ENCODE measurements around the gene SIRPB1.

Gene SIRPB1

DNA sequence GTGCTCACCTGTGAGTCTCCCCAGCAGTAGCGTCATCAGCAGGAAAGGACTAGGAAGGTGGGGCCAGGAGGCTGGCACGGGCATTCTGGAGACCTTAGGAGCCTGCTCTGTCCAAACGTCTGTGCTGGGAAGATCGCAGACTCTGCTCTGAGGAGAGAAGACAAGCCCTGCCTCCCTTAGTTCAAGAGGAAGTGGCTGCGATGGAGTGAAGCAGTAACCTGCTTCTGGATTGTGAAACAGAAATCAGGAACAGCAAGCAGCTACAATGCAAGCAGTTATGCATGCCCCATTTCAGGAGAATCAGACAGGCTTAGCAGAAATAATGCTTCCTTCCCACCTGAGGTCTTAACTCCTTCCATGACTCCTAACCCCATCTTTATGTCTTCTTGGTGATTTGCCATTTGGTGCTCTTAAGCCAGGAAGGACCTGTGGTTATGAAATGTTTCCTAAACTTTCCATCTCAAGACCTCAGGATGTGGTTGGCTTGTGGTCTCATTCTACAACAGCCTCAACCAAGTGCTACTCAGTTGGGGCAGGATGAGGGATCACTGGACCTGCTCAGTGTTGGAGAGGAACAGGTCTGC, at the start of gene SIRPB1:
Gene SIRPB1, minus strand, starts transcription at position 149 of the 584 bp plus-strand sequence. Its CDS starts 65 bp downstream, at position 84.
- no peak within 1 kb of the TSS for H3K4me3 ChIP-seq (ENCODE audit: low read length in 2 of 2)
- no peak within 1 kb of the TSS for H3K27ac ChIP-seq (ENCODE audit: low read length)

DNA sequence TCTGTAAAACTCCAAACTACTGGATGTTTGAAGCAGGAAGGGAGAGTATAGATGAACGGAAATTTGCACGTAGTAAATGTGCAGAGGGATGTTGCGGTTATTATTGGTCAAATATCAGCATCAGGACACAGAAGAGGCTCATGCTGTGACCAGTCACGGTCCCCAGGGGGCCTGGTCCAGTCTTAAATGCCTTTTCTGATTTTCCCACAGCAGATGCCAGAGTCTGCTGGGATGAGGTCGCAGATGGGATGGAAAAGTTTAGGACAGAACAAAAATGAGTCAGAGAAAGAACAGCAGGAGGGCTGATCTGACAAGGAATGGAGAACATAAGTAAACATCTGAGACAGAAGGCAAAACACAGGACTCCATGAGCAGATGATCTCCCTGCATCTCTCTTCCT, 49.5 kb upstream of the SIRPB1 start:
- Histone ChIP-seq H3K36me3 (ENCODE audit: control insufficient read depth in 2 of 2, insufficient read depth in 2 of 2, low read length in 2 of 2) (no peaks in the 10 kb centered on the region), H3K9me3 (ENCODE audit: control insufficient read depth in 2 of 2, low read length in 2 of 2) (peaks cover 0 to 3% of the 10 kb centered on the region in 2 donors), H3K4me1 (ENCODE audit: control insufficient read depth, insufficient read depth, low read length) (peaks cover 2% of the 10 kb centered on the region), H3K4me3 (ENCODE audit: low read length in 2 of 2) (no peak overlapping the region), H3K27ac (ENCODE audit: low read length) (no peak overlapping the region), H3K9ac (ENCODE audit: low read length in 2 of 2) (no peak overlapping the region), H3K27me3 (ENCODE audit: control insufficient read depth in 1 of 2, insufficient read depth in 2 of 2, low read length in 2 of 2) (peaks cover 0 to 2% of the 10 kb centered on the region in 2 donors)

More for the DNA sequence above, at the start of gene SIRPB1:
- Histone ChIP-seq H3K36me3 (ENCODE audit: control insufficient read depth in 2 of 2, insufficient read depth in 2 of 2, low read length in 2 of 2) (no peaks in the 10 kb centered on the region), H3K9ac (ENCODE audit: low read length in 2 of 2) (no peak within 1 kb of the TSS), H3K4me1 (ENCODE audit: control insufficient read depth, insufficient read depth, low read length) (no peaks in the 10 kb centered on the region), H3K27me3 (ENCODE audit: control insufficient read depth in 1 of 2, insufficient read depth in 2 of 2, low read length in 2 of 2) (no peaks in the 10 kb centered on the region), H3K9me3 (ENCODE audit: control insufficient read depth in 2 of 2, low read length in 2 of 2) (peaks cover 4 to 11% of the 10 kb centered on the region in 2 donors)

DNA sequence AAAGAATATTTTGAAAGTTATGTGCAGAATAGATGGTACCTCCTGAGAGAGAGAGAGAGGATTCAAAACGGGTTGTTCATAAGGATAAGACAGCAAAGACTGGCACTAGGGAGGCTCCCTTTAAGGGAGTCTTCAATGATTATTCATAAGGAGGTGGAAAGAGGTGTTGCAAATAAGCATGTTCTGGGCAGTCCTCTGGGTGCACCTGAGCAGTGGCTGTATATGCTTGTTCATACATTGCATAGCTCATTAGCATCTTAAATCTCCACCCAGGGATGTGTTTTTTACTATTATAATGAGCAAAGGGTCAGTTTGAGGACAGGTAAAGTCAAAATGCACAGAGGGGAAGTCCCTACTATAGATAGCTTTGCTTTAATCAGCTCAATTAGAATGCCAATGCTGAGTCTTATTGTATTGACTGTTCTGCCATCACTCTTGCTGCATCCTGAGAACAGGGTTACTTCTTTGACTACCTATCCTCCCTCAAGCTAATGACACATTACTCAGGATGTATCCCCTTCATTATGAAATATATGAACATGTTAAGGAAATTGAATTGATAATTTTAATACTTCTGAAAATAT, 47.8 kb upstream of the SIRPB1 start:
- H3K27ac ChIP-seq (ENCODE audit: low read length), result no peak overlapping the region
- H3K9ac ChIP-seq (ENCODE audit: low read length in 2 of 2), result no peak overlapping the region
- no peaks in the 10 kb centered on the region for H3K27me3 ChIP-seq (ENCODE audit: control insufficient read depth in 1 of 2, insufficient read depth in 2 of 2, low read length in 2 of 2)
- H3K9me3 ChIP-seq (ENCODE audit: control insufficient read depth in 2 of 2, low read length in 2 of 2), result peaks cover 0 to 3% of the 10 kb centered on the region in 2 donors
- H3K4me1 ChIP-seq (ENCODE audit: control insufficient read depth, insufficient read depth, low read length), result peaks cover 2% of the 10 kb centered on the region
- H3K4me3 ChIP-seq (ENCODE audit: low read length in 2 of 2), result no peak overlapping the region
- no peaks in the 10 kb centered on the region for H3K36me3 ChIP-seq (ENCODE audit: control insufficient read depth in 2 of 2, insufficient read depth in 2 of 2, low read length in 2 of 2)

DNA sequence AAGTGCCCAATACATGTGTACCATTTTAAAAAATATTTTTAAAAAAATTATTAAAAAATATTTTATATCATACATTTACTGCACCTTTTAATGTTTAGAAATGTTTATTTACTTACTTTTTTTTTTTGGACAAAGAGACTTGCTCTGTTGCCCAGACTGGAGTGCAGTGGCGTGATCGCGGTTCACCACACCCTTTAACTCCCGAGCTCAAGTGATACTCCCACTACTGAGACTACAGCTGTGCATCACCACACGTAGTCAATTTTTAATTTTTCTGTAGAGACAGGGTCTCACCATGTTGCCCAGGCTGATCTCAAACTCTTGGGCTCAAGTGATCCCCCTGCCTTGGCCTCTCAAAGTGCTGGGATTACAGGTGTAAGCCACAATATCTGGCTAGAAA, 47.0 kb upstream of the SIRPB1 start:
- H3K36me3 ChIP-seq (ENCODE audit: control insufficient read depth in 2 of 2, insufficient read depth in 2 of 2, low read length in 2 of 2), result no peaks in the 10 kb centered on the region
- H3K9me3 ChIP-seq (ENCODE audit: control insufficient read depth in 2 of 2, low read length in 2 of 2), result peaks cover 0 to 3% of the 10 kb centered on the region in 2 donors
- no peak overlapping the region for H3K27ac ChIP-seq (ENCODE audit: low read length)
- no peaks in the 10 kb centered on the region for H3K27me3 ChIP-seq (ENCODE audit: control insufficient read depth in 1 of 2, insufficient read depth in 2 of 2, low read length in 2 of 2)
- no peak overlapping the region for H3K4me3 ChIP-seq (ENCODE audit: low read length in 2 of 2)
- H3K4me1 ChIP-seq (ENCODE audit: control insufficient read depth, insufficient read depth, low read length), result peaks cover 2% of the 10 kb centered on the region
- no peak overlapping the region for H3K9ac ChIP-seq (ENCODE audit: low read length in 2 of 2)

DNA sequence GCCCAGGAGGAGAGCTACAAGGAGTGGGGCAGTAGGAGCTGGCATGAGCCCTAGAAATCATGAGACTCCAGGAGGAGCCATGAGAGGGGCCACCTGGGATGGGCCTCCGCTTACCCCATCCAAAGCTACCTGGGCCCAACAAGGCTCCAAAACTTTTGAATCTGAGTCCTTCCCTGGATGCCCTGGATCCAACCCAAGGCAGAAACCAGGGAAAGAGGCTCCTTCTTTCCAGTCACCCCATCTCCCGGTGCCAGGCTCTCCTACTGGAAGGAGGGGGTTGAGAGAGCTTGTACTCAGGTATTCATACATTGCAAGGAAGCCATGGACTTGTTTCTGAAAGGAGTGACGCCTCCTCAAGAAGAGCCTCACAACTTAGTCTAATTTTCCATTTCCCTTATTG, 45.5 kb upstream of the SIRPB1 start:
- Histone ChIP-seq H3K27ac (ENCODE audit: low read length) (no peak overlapping the region), H3K4me1 (ENCODE audit: control insufficient read depth, insufficient read depth, low read length) (peaks cover 2% of the 10 kb centered on the region), H3K36me3 (ENCODE audit: control insufficient read depth in 2 of 2, insufficient read depth in 2 of 2, low read length in 2 of 2) (no peaks in the 10 kb centered on the region), H3K4me3 (ENCODE audit: low read length in 2 of 2) (no peak overlapping the region), H3K9me3 (ENCODE audit: control insufficient read depth in 2 of 2, low read length in 2 of 2) (peaks cover 0 to 3% of the 10 kb centered on the region in 2 donors), H3K9ac (ENCODE audit: low read length in 2 of 2) (no peak overlapping the region), H3K27me3 (ENCODE audit: control insufficient read depth in 1 of 2, insufficient read depth in 2 of 2, low read length in 2 of 2) (peaks cover 0 to 3% of the 10 kb centered on the region in 2 donors)

DNA sequence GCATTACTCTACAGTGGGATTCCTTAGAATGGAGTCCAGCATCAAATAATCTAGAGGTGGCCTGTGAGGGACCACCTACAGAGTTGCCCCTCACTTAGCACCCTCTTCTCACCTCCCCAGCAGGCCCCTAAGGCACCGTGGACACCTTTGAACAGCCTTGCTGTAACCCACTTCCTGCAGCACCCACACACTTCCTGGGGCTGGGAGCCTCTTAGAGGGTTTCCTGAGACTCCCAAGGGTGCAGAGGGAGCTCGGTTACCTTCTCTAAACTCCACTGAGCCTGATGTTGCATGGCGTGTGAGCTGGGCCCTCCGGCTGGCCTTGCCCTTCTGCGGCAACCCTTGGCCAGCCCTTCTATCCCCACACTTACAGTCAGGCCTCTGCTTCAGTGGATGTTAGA, 45.1 kb upstream of the SIRPB1 start:
- H3K27ac ChIP-seq (ENCODE audit: low read length), result no peak overlapping the region
- H3K4me1 ChIP-seq (ENCODE audit: control insufficient read depth, insufficient read depth, low read length), result peaks cover 2% of the 10 kb centered on the region
- H3K4me3 ChIP-seq (ENCODE audit: low read length in 2 of 2), result no peak overlapping the region
- H3K9me3 ChIP-seq (ENCODE audit: control insufficient read depth in 2 of 2, low read length in 2 of 2), result peaks cover 0 to 3% of the 10 kb centered on the region in 2 donors
- no peaks in the 10 kb centered on the region for H3K36me3 ChIP-seq (ENCODE audit: control insufficient read depth in 2 of 2, insufficient read depth in 2 of 2, low read length in 2 of 2)
- H3K27me3 ChIP-seq (ENCODE audit: control insufficient read depth in 1 of 2, insufficient read depth in 2 of 2, low read length in 2 of 2), result peaks cover 0 to 3% of the 10 kb centered on the region in 2 donors
- H3K9ac ChIP-seq (ENCODE audit: low read length in 2 of 2), result no peak overlapping the region

DNA sequence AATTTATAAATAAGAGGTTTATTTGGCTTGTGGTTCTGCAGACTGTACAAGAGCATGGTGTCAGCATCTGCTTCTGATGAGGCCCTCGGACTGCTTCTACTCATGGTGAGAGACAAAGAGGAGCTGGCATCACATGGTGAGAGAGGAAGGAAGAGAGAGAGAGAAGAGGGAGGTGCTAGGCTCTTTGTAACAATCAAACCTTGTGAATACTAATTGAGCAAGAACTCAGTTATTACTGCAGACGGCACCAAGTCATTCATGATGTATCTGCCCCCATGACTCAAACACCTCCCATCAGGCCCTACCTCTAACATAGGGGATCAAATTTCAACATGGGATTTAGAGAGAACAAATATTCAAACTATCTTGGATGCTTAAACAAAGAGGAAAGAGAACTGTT, 44.1 kb upstream of the SIRPB1 start:
- no peak overlapping the region for H3K9ac ChIP-seq (ENCODE audit: low read length in 2 of 2)
- H3K9me3 ChIP-seq (ENCODE audit: control insufficient read depth in 2 of 2, low read length in 2 of 2), result peaks cover 0 to 3% of the 10 kb centered on the region in 2 donors
- no peaks in the 10 kb centered on the region for H3K36me3 ChIP-seq (ENCODE audit: control insufficient read depth in 2 of 2, insufficient read depth in 2 of 2, low read length in 2 of 2)
- H3K27ac ChIP-seq (ENCODE audit: low read length), result no peak overlapping the region
- H3K27me3 ChIP-seq (ENCODE audit: control insufficient read depth in 1 of 2, insufficient read depth in 2 of 2, low read length in 2 of 2), result peaks cover 0 to 3% of the 10 kb centered on the region in 2 donors
- no peaks in the 10 kb centered on the region for H3K4me1 ChIP-seq (ENCODE audit: control insufficient read depth, insufficient read depth, low read length)
- no peak overlapping the region for H3K4me3 ChIP-seq (ENCODE audit: low read length in 2 of 2)

DNA sequence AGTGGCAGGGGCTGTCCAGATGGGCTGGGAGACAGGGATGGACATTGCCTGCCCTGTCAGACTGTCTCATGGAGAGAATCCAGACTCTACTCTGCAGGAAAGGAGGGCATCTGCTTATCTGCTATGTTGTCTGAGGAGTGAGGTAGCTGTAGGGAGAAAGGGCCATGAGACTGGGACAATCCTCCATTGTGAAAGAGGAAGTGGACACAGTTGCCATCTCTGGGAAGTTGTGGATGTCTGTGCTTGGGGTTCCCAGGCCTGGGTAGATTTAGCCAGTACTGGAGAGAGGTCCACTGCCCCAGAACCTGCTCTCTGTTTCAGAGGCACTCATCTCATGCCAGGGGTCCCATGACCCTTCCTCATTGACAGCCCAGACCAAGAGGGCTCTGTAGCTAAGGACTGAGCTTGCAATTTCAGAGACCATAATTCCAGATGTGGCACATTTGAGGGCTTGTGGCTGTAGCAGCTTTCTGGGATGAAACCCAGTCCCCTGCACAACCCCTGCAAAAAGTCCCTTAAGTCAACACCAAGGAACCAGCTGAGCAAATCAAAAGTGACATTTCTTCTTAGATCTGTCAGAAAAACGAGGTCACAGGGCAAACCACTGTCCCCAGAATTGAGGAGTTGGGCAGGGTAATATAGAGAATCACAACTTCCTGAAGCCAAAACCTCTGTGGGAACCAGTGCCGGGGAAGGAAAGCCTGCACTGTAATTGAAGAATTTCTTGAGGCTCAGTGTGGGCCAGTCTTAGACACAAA, 41.9 kb upstream of the SIRPB1 start:
- no peak overlapping the region for H3K27ac ChIP-seq (ENCODE audit: low read length)

DNA sequence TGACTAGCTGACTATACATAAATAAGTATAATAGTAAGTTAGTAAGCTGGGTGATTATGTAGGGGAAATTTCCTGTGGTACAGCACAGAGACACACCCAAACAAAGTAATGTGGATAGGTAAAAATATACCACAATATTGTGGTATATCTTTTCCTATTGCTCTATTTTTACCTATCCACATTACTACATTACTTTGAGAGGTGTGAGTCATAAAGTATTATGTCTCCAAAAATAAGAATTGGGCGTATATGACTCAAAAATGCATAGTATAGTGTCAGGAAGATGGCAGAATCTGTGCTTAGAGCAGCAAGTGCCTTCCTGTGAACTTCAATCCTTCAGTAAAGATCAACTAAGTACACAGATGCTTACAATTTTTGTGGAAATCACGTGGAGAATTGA, 40.4 kb upstream of the SIRPB1 start:
- Histone ChIP-seq H3K9ac (ENCODE audit: low read length in 2 of 2) (no peak overlapping the region), H3K9me3 (ENCODE audit: control insufficient read depth in 2 of 2, low read length in 2 of 2) (no peaks in the 10 kb centered on the region), H3K27me3 (ENCODE audit: control insufficient read depth in 1 of 2, insufficient read depth in 2 of 2, low read length in 2 of 2) (peaks cover 0 to 3% of the 10 kb centered on the region in 2 donors), H3K4me3 (ENCODE audit: low read length in 2 of 2) (no peak overlapping the region), H3K27ac (ENCODE audit: low read length) (no peak overlapping the region), H3K4me1 (ENCODE audit: control insufficient read depth, insufficient read depth, low read length) (no peaks in the 10 kb centered on the region), H3K36me3 (ENCODE audit: control insufficient read depth in 2 of 2, insufficient read depth in 2 of 2, low read length in 2 of 2) (no peaks in the 10 kb centered on the region)

More for the DNA sequence above, 41.9 kb upstream of the SIRPB1 start:
- Histone ChIP-seq H3K4me3 (ENCODE audit: low read length in 2 of 2) (no peak overlapping the region), H3K4me1 (ENCODE audit: control insufficient read depth, insufficient read depth, low read length) (no peaks in the 10 kb centered on the region), H3K9ac (ENCODE audit: low read length in 2 of 2) (no peak overlapping the region), H3K36me3 (ENCODE audit: control insufficient read depth in 2 of 2, insufficient read depth in 2 of 2, low read length in 2 of 2) (no peaks in the 10 kb centered on the region), H3K27me3 (ENCODE audit: control insufficient read depth in 1 of 2, insufficient read depth in 2 of 2, low read length in 2 of 2) (peaks cover 0 to 3% of the 10 kb centered on the region in 2 donors), H3K9me3 (ENCODE audit: control insufficient read depth in 2 of 2, low read length in 2 of 2) (no peaks in the 10 kb centered on the region)

DNA sequence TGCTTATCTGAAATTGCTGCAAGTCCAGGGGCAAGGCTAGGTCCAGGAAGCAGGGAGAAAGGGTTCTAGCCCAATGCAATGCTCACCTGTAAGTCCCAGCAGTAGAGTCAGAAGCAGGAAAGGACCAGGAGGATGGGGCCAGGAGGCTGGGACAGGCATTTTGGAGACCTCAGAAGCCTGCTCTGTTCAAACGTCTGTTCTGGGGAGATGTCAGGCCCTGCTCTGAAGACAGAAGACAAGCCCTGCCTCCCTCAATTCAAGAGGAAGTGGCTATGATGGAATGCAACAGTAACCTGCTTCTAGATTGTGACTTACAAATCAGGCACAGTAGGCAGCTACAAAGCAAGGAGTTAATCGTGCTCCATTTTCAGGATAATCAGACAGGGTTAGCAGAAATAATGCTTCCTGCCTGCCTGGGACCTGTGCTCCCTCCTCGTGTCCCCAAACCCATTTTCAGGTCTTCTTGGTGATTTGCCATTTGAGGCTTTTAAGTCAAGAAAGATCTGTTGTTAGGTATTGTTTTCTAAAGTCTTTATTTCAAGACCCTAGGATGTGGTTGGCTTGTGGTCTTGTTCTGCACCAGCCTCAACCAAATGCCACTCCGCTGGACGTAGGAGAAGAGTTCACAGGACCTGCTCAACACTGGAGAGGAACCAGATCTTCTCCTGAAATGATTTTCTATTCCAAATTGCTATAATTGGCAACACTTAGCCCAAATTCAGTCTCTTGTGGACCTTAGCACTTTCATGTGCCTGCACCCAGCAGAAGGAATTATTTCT, 37.9 kb upstream of the SIRPB1 start, which contains the start of gene SIRPG:
Gene SIRPG, minus strand, starts transcription at position 224 of the 779 bp plus-strand sequence. Its CDS starts 65 bp downstream, at position 159.
- Histone ChIP-seq H3K4me3 (ENCODE audit: low read length in 2 of 2) (no peak within 1 kb of the TSS), H3K9ac (ENCODE audit: low read length in 2 of 2) (no peak within 1 kb of the TSS)

More for the DNA sequence above, 37.9 kb upstream of the SIRPB1 start, which contains the start of gene SIRPG:
- Histone ChIP-seq H3K36me3 (ENCODE audit: control insufficient read depth in 2 of 2, insufficient read depth in 2 of 2, low read length in 2 of 2) (no peaks in the 10 kb centered on the region), H3K27ac (ENCODE audit: low read length) (no peak within 1 kb of the TSS), H3K4me1 (ENCODE audit: control insufficient read depth, insufficient read depth, low read length) (no peaks in the 10 kb centered on the region), H3K9me3 (ENCODE audit: control insufficient read depth in 2 of 2, low read length in 2 of 2) (no peaks in the 10 kb centered on the region), H3K27me3 (ENCODE audit: control insufficient read depth in 1 of 2, insufficient read depth in 2 of 2, low read length in 2 of 2) (peaks cover 0 to 3% of the 10 kb centered on the region in 2 donors)
